GDM1 (cell line): Measurements from ENCODE around the gene ARID4B.
"Not testable (repeated sequence)": the region's sequence is repeated elsewhere in the genome, so short reads cannot be mapped to it uniquely, and the experiment has no call there.

Experiments used
- DNase-seq: peaks from one replicate; lab custom pipeline; 2025; lab: John Stamatoyannopoulos, UW

The ARID4B gene

DNA sequence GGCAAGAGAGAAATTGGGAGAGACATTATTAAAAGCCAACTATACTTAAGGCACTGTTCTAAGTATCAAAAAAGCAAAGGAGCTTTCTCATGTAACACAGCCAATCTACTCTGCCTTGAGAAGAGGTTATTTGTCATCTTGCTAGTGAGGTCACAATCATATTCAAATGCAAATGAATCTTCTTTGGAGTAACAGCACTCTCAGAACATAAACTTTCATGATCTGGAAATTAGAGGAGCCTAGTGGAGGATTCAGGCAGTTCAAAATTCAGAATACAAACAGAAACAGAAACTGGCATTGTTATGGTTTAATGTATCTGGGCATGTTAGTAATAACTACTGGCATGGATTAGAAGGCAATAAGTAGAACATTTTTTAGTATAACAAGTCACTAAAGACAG is 57.4 kb downstream of the ARID4B start:
- DNase-seq: no peak

DNA sequence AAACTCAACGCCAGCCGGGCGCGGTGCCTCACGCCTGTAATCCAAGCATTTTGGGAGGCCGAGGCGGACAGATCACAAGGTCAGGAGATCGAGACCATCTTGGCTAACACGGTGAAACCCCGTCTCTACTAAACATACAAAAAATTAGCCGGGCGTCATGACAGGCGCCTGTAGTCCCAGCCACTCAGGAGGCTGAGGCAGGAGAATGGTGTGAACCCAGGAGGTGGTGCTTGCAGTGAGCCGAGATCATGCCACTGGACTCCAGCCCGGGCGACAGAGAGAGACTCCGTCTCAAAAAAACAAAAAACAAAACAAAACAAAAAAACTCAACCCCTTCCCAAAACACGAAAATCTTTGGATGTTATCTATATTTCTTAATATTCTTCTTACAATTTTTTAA is 58.0 kb downstream of the ARID4B start:
- DNase-seq: not testable (repeated sequence)

GRCh38 chr1:235268379-235269125 is 59.4 kb downstream of the ARID4B start:
- no peak for DNase-seq

GRCh38 chr1:235266967-235267366 is 61.0 kb downstream of the ARID4B start:
- no peak for DNase-seq

DNA sequence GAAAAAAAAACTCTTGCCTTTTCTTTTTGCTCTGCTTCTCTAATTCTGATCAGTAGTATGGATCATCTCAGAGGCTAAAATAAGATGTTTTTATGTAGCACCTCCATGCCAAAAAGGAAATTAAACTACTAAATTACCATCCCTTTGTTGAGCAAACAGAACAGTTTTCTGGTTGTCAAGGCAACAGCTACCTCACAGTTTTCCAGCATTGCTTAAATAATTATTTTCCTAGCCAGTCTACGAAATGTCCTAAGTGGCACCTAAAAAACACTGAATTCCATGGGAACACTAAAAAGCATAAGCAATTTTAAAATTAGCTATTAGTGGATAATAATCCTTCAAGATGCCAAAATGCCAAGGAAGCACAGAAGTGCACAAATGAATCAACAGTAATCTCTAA is 61.7 kb downstream of the ARID4B start:
- no peak for DNase-seq

- no peak for DNase-seq
Measured at GRCh38 chr1:235265900-235266299, 62.1 kb downstream of the ARID4B start.

DNA sequence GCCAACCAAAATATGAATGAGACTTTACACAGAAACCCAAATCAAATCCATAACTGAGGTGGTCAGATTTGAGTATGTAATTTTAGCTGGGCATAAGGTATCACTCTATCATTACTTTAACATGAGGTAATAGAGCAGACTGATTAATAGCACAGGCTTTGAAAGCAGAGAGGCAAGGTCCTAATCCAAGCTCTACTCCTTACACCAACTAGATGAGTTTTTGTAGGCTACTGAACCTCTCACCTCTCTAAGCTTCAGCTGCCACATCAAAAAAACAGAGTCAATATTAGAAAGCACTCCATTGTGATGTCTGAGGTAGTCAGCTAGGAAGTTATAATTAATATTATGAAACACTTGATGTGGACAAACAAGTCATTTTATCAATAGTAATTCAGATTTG is 63.7 kb downstream of the ARID4B start:
- no peak for DNase-seq

DNA sequence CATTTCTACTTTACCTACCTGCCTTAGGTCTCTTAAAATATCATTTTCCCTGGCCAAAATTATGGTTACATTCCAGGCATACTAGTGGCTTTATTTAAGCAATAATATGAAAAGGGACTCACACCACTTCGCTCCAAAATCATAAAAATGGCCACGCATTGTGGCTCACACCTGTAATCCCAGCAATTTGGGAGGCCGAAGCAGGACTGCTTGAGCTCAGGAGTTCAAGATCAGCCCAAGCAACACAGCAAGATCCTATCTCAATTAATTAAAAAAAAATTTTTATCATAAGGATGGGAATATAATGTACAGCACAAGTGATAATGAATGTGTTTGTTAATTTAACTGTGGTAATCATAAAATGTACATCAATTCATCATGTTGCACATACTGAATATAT is 65.4 kb downstream of the ARID4B start:
- no peak for DNase-seq

DNA sequence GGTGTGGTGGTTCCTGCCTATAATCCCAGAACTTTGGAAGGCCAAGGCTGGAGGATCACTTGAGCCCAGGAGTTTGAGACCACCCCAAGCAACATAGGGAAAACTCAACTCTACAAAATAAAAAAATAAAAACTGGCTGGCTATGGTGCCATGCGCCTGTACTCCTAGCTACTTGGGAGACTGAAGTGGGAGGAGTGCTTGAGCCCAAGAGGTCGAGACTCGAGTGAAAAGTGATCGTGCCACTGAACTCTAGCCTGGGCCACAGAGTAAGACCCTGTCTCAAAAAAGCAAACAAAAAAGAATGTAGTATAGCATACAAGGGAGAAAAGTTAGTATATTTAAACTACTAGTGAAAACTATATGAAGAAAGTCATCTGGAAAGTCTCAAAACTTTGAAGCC is 66.7 kb downstream of the ARID4B start:
- no peak for DNase-seq

DNA sequence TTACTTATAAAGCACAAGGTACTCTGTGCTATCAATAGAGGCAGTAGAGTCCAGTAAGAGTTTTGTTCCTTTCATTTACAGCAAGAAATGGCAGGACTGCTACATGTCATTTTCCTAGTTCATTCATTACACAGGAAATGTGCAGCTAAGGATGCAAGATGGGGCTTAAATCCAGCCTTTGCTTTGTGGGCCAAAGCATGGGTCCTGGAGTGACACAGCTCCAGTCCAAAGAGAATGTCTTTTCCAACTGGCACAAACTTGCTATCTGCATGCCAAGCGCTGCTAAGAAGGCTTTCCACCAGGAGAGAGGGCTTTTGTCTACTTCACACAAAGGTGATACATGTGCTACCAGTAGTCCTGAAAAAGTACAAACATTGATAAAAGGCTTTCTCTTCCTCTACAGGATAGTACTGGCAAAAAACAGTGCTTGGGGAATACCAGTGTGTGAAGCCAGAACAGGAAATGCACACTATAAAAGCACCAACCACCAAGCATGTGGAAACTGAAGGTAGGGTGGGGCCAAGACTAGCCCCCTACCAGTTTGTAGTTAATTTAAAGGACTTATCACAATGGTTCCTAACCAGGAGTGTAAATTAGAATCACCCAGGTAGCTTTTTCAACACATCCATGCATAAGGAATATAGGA is 68.7 kb downstream of the ARID4B start:
- DNase-seq: no peak

GRCh38 chr1:235258068-235258467 is 69.9 kb downstream of the ARID4B start:
- DNase-seq: not testable (repeated sequence)

DNA sequence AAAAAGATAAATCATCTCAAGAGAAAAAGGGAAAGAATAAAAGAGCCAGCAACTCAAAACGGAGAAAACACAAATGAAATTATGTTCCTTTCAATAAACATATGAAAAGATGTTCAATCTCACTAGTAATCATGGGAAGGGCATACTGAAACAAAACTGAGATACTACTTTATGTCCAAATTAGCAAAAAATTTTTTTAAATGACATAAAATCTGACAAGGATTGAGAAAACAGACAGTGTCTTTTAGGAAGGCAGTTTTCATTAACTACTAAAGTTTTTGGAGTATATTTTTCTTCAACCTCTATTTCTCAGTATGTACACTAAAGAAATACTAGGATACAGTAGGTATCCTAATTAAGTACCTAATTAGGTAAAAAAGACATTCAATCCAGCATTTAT is 73.3 kb downstream of the ARID4B start:
- no peak for DNase-seq

DNA sequence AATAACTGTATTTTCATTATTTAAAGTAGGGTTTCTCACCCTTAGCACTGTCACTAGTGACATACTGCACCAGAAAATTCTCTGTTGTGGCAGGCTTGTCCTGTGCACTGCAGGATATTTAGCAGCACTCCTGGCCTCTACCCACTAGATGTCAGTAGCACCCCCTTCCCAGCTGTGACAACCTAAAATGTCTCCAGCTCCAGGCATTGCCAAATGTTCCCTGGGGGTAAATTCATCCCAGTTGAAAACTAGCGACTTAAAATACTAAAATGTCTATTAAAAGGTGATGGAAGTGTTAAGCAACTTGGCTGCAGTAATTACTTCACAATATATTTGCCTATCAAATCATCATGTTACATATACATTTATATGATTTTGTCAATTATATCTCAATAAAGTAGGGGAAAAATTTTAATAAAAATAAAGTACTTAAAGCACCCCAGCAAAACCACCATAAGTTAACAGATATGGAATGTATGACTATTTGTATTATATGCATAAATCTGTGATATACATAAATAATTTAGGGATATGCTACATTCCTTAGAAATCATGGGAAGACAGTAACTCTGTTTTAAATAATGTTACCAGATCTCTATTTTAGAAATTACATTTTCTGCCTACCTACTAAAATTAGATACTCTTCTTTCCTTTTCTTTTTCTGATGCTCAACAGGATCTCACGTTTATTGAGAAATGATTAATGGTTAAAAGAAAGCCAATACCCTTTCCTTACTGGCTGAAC is 74.6 kb downstream of the ARID4B start:
- peak; percentile 64 for DNase-seq

DNA sequence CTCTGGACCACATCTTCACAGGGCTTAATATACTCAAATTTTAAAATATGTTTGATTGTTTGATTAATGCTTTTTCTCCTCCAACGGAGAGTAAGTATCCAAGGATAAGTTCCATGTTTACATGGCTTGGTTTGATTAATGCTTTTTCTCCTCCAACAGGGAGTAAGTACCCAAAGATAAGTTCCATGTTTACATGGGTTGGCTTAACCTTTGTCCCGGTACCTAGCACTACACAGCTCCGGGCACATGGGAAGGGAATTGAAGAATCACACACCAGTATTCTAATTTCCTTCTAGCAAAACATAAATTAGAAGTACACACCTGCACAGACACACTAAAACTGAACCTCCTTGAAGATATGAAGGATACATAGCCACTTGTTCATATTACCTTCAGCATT is 77.5 kb downstream of the ARID4B start:
- no peak for DNase-seq

- DNase-seq: no peak
Measured at GRCh38 chr1:235246022-235246948, 81.7 kb downstream of the ARID4B start.

- no peak for DNase-seq
Measured at GRCh38 chr1:235244974-235245592, 82.9 kb downstream of the ARID4B start.

- no peak for DNase-seq
Measured at GRCh38 chr1:235240960-235241359, 87.0 kb downstream of the ARID4B start.

- DNase-seq: no peak
Measured at GRCh38 chr1:235239851-235240250, 88.1 kb downstream of the ARID4B start.

- no peak for DNase-seq
Measured at GRCh38 chr1:235238558-235238957, 89.4 kb downstream of the ARID4B start.

DNA sequence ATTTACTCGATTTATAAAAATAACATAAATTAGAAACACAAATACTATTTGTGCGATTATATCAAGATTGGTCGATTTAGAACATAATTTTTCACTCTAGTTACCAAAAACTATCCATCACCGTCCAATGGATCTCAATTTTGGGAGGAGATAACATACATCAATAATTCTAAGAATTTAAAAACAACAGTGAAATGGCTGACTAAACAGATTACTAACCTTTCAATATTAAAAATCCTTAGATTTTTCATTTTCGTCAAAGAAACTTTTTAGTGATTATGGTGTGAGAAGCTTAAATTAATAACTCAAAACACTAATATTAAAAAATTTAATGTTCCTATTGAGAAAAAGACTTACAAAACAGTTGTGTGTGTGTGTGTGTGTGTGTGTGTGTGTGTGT is 91.9 kb downstream of the ARID4B start:
- no peak for DNase-seq

GRCh38 chr1:235229868-235230267 is 98.1 kb downstream of the ARID4B start:
- DNase-seq: no peak

DNA sequence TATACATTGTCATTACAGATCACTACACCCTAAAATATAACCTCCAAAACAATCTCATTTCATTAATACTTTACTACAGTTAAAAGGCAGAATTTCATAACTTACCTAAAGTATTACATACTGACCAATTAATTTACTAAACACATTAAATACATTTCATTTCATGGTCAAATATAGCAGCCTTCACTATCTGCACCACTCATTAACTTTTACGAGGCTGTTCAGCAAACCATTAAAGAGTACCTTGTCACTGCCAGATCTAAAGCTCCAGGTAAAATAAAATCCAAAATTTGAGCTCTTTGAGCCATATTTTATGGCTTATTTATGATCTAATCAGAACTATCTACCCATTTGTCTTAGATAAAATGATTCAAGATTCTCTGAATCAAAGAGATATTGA is 100.6 kb downstream of the ARID4B start:
- no peak for DNase-seq
